ENCODE measurements around the gene LRRFIP2. TPM values are rescaled to one million over a fixed set of nuclear protein-coding genes. Genes with fewer than 3 reads are reported as not detected.

Gene LRRFIP2
- total RNA-seq, 2 donors from 2014 or later: 102 to 134 TPM

DNA sequence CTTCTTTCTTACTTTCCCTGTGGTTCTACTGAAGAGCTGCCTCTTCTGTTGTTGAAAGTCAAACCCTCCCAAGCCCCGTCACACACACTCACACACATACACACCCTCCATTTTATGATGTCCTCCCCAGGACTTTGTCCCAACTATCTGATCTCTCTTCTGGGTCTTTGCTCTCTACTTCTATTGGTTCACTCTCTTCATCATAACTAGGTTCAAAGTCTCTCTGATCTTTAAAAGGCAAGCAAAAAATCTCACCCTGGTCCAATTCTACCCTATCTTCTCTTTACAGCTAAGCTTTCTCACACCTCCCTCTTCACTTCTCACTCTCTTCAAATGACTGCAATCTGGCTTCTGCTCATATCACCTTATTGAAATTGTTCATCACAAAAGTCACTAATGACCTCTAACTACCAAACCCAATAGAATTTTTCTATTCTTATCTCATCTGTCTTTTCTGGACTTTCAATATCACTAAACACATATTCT, 34.8 kb downstream of the LRRFIP2 start:
- DNase-seq (ENCODE audit: low spot score): no peak
- WGBS: 93% methylated on average over 1 of the region's 1 CpG
- no peak for TF ChIP-seq POLR2AphosphoS5 (IDR thresholded peaks at IDR 0.05)
- TF ChIP-seq, protein P1, sequence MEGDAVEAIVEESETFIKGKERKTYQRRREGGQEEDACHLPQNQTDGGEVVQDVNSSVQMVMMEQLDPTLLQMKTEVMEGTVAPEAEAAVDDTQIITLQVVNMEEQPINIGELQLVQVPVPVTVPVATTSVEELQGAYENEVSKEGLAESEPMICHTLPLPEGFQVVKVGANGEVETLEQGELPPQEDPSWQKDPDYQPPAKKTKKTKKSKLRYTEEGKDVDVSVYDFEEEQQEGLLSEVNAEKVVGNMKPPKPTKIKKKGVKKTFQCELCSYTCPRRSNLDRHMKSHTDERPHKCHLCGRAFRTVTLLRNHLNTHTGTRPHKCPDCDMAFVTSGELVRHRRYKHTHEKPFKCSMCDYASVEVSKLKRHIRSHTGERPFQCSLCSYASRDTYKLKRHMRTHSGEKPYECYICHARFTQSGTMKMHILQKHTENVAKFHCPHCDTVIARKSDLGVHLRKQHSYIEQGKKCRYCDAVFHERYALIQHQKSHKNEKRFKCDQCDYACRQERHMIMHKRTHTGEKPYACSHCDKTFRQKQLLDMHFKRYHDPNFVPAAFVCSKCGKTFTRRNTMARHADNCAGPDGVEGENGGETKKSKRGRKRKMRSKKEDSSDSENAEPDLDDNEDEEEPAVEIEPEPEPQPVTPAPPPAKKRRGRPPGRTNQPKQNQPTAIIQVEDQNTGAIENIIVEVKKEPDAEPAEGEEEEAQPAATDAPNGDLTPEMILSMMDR (IDR thresholded peaks at IDR 0.05): no peak
- no peak for TF ChIP-seq POLR2A (IDR thresholded peaks at IDR 0.05)
- Histone ChIP-seq H3K9me3 (no peaks in the 10 kb centered on the region), H3K4me1 (replicated peaks) (no peaks in the 10 kb centered on the region), H3K27ac (peak overlapping the region in 1 of 2 donors; percentile 71), H3K36me3 (no peaks in the 10 kb centered on the region), H3K4me3 (no peak overlapping the region), H3K27me3 (replicated peaks; ENCODE audit: insufficient read depth) (no peaks in the 10 kb centered on the region)
- intact Hi-C loops (cut with DNase I): no loop called here

DNA sequence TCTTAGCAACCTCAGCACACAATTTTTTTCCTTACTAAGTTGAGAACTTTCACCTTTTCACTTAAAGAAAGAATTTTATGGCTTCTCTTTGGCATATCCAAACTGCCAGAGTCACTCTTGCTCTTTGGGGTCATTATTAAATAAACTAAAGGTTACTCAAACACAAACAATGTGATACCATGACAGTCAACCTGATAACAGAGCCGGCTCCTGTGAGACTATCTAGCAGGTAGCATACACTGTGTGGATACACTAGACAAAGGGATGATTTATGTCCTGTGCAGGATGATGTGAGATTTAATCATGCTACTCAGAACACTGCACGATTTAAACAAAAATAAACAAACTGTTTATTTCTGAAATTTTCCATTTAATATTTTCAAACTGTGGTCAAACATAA, 35.6 kb downstream of the LRRFIP2 start:
- intact Hi-C loops (cut with DNase I): no loop called here
- Histone ChIP-seq H3K4me3 (no peak overlapping the region), H3K36me3 (no peaks in the 10 kb centered on the region), H3K27me3 (replicated peaks; ENCODE audit: insufficient read depth) (no peaks in the 10 kb centered on the region), H3K4me1 (replicated peaks) (no peaks in the 10 kb centered on the region), H3K9me3 (no peaks in the 10 kb centered on the region), H3K27ac (peak overlapping the region in 1 of 2 donors; percentile 71)
- 23% methylated on average over 2 of the region's 2 CpGs for WGBS
- DNase-seq (ENCODE audit: low spot score): no peak
- TF ChIP-seq POLR2A (IDR thresholded peaks at IDR 0.05): no peak
- TF ChIP-seq, protein P1 (IDR thresholded peaks at IDR 0.05): no peak
- no peak for TF ChIP-seq POLR2AphosphoS5 (IDR thresholded peaks at IDR 0.05)

DNA sequence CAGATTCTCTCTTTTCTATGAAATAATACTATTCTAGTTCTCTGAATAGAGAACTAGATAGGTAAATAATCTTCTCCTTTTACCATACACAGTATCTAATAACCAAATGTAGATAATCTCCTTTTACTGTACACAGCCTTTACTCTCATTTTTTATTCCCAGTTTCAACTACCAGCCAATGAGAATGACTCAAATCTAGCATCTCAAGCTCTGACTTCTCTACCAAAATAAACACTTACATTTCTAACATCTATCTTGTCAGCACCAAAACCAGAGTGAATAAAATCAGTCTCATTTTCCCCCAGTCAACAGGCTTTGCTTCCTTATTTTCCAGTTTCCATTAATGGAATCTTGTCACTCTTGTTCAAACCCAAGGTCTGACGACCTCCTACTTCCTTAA, 36.9 kb downstream of the LRRFIP2 start:
- intact Hi-C loops (cut with DNase I): no loop called here
- no peak overlapping the region for H3K4me3 ChIP-seq
- no peaks in the 10 kb centered on the region for H3K36me3 ChIP-seq
- H3K9me3 ChIP-seq: no peaks in the 10 kb centered on the region
- no peaks in the 10 kb centered on the region for H3K27me3 ChIP-seq (replicated peaks; ENCODE audit: insufficient read depth)
- H3K27ac ChIP-seq: no peak overlapping the region
- 60% methylated on average over 1 of the region's 1 CpG for WGBS
- TF ChIP-seq, protein P1 (IDR thresholded peaks at IDR 0.05): no peak
- TF ChIP-seq POLR2A (IDR thresholded peaks at IDR 0.05) (no peak), POLR2AphosphoS5 (IDR thresholded peaks at IDR 0.05) (no peak)
- no peak for DNase-seq (ENCODE audit: low spot score)
- H3K4me1 ChIP-seq (replicated peaks): no peaks in the 10 kb centered on the region

DNA sequence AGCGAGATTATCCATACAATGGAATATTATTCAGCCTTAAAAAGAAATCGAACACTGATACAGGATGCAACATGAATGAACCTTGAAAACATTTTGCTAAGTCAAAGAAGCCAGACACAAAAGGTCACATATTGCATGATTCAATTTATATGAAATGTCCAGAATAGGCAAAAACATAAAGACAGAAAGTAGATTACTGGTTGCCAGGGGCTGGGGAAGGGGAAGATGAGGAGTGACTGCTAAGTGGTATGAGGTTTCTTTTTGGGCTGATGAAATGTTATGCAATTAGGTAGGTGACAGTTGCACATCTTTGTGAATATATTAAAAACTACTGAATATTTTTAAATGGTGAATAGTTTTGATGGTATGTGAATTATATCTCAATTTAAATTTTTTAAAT, 38.3 kb downstream of the LRRFIP2 start:
- H3K36me3 ChIP-seq: no peaks in the 10 kb centered on the region
- no peaks in the 10 kb centered on the region for H3K9me3 ChIP-seq
- no peaks in the 10 kb centered on the region for H3K27me3 ChIP-seq (replicated peaks; ENCODE audit: insufficient read depth)
- H3K4me3 ChIP-seq: no peak overlapping the region
- H3K4me1 ChIP-seq (replicated peaks): no peaks in the 10 kb centered on the region
- no peak for TF ChIP-seq POLR2A (IDR thresholded peaks at IDR 0.05)
- TF ChIP-seq, protein P1 (IDR thresholded peaks at IDR 0.05): no peak
- TF ChIP-seq POLR2AphosphoS5 (IDR thresholded peaks at IDR 0.05): no peak
- intact Hi-C loops (cut with DNase I): no loop called here
- 97% methylated on average over 2 of the region's 2 CpGs for WGBS
- DNase-seq (ENCODE audit: low spot score): no peak
- no peak overlapping the region for H3K27ac ChIP-seq

DNA sequence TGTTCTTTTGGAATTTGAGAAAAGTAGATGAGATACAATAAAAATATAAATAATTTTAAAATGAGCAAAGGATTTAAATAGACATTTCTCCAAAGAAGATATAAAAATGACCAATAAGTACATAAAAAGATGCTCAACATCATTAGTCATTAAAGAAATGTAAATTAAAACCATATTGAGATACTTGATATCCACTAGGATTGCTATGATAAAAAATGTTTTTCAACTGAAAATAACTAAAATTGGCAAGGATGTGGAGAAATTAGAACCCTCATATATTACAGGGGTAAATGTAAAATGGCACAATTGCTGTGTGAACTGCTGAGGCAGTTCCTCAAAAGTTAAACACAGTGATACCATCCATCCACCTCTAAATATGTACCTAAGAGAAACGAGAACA, 38.8 kb downstream of the LRRFIP2 start:
- DNase-seq (ENCODE audit: low spot score): no peak
- no peaks in the 10 kb centered on the region for H3K27me3 ChIP-seq (replicated peaks; ENCODE audit: insufficient read depth)
- no peak overlapping the region for H3K4me3 ChIP-seq
- H3K9me3 ChIP-seq: no peaks in the 10 kb centered on the region
- intact Hi-C loops (cut with DNase I): no loop called here
- H3K27ac ChIP-seq: no peak overlapping the region
- no peaks in the 10 kb centered on the region for H3K4me1 ChIP-seq (replicated peaks)
- TF ChIP-seq POLR2AphosphoS5 (IDR thresholded peaks at IDR 0.05) (no peak), POLR2A (IDR thresholded peaks at IDR 0.05) (no peak)
- TF ChIP-seq, protein P1 (IDR thresholded peaks at IDR 0.05): no peak
- WGBS: 64% methylated on average over 1 of the region's 1 CpG
- H3K36me3 ChIP-seq: no peaks in the 10 kb centered on the region
